Common myeloid progenitor, CD34-positive (primary cell): ENCODE data around the gene FAF1.

Experiments used
- CTCF ChIA-PET: fragments of 350-600 bp; sonication (Branson Sonifier 250); formaldehyde crosslinking; loops from one replicate; lab custom pipeline; 2021; ENCODE audit warnings: antibody characterized with exemption; lab: Charles Lee
- POLR2A ChIA-PET: fragments of 350-600 bp; sonication (Branson Sonifier 250); formaldehyde crosslinking; loops from one replicate; lab custom pipeline; 2021; ENCODE audit warnings: antibody characterized with exemption; lab: Charles Lee
- DNase-seq, 3 donors: peaks; one replicate each; pipeline versions ENCODE4 v3.0.0 to v3.0.0-alpha.2; 2013
- H3K27ac ChIP-seq, 2 experiments: 1 replicate in 1 of 2; 2 replicates in 1 of 2; pipeline ENCODE4 v1.7.0; 2013; ENCODE audit warnings: inconsistent platforms in 2 of 2, low read length in 2 of 2, mild to moderate bottlenecking in 2 of 2, low read depth in 1 of 2, moderate library complexity in 1 of 2; ENCODE audit not compliant: severe bottlenecking in 2 of 2, insufficient read depth in 1 of 2, poor library complexity in 1 of 2
- H3K27me3 ChIP-seq, 5 experiments: replicated peaks in 2 of 5; 1 replicate in 3 of 5; 2 replicates in 2 of 5; pipeline versions ENCODE4 v1.6.1 to v1.7.0; 2013; ENCODE audit warnings: low read length in 4 of 5, mild to moderate bottlenecking in 2 of 5, moderate library complexity in 2 of 5, inconsistent platforms in 1 of 5; ENCODE audit not compliant: insufficient read depth in 5 of 5, control insufficient read depth in 4 of 5
- H3K36me3 ChIP-seq, 4 experiments: 1 replicate in 2 of 4; 2 replicates in 2 of 4; pipeline versions ENCODE4 v1.6.1 to v1.7.0; 2013; ENCODE audit warnings: low read length in 3 of 4, control low read depth in 1 of 4, mild to moderate bottlenecking in 1 of 4; ENCODE audit not compliant: control insufficient read depth in 4 of 4, insufficient read depth in 4 of 4
- H3K4me1 ChIP-seq, 4 experiments: 1 replicate in 3 of 4; 2 replicates in 1 of 4; pipeline versions ENCODE4 v1.6.1 to v1.7.1; 2013; ENCODE audit warnings: low read length in 3 of 4, mild to moderate bottlenecking in 3 of 4, control low read depth in 1 of 4, inconsistent platforms in 1 of 4, moderate library complexity in 1 of 4; ENCODE audit not compliant: control insufficient read depth in 4 of 4, insufficient read depth in 4 of 4; ENCODE audit errors: control extremely low read depth in 1 of 4
- H3K4me3 ChIP-seq, 7 experiments: 1 replicate in 4 of 7; 2 replicates in 3 of 7; pipeline versions ENCODE4 v1.5.1 to v1.7.0; 2013; ENCODE audit warnings: mild to moderate bottlenecking in 7 of 7, low read length in 6 of 7, moderate library complexity in 6 of 7, inconsistent platforms in 2 of 7, low read depth in 2 of 7, control low read depth in 1 of 7; ENCODE audit not compliant: insufficient read depth in 4 of 7, control insufficient read depth in 1 of 7; ENCODE audit errors: extremely low read depth in 1 of 7
- H3K9me3 ChIP-seq, 5 experiments: 1 replicate in 4 of 5; 2 replicates in 1 of 5; pipeline versions ENCODE4 v1.6.1 to v1.7.1; 2013; ENCODE audit warnings: low read length in 4 of 5, mild to moderate bottlenecking in 2 of 5, inconsistent platforms in 1 of 5, low read depth in 1 of 5, moderate library complexity in 1 of 5; ENCODE audit not compliant: control insufficient read depth in 4 of 5, insufficient read depth in 2 of 5; ENCODE audit errors: control extremely low read depth in 1 of 5
- WGBS: methylation state at CpG from one replicate; pipeline ENCODE4 v1.1.5; 2013; ENCODE audit not compliant: insufficient coverage; 5-methylcytosine and 5-hydroxymethylcytosine counted together

FAF1 gene

GRCh38 chr1:50412813-50413476 is 547.1 kb downstream of the FAF1 start:
- Histone ChIP-seq H3K9me3 (peaks cover 0 to 22% (median 6%) of the 10 kb centered on the region in 5 experiments), H3K4me3 (no peak overlapping the region), H3K27ac (no peak overlapping the region), H3K27me3 (peaks cover 11 to 80% (median 27%) of the 10 kb centered on the region in 5 experiments), H3K36me3 (no peaks in the 10 kb centered on the region), H3K4me1 (peaks cover 0 to 18% (median 9%) of the 10 kb centered on the region in 4 experiments)
- CTCF ChIA-PET, result interaction anchor here (1.0 kb wide), 1 partner anchor 80 kb away, joined by 3 read pairs; no protein-coding TSS in a partner anchor
- WGBS, result 88% methylated on average over 1 of the region's 1 CpG
- DNase-seq, result no peak
- POLR2A ChIA-PET, result no interaction called here

GRCh38 chr1:50405814-50406213 is 554.3 kb downstream of the FAF1 start:
- Histone ChIP-seq H3K4me1 (no peaks in the 10 kb centered on the region), H3K9me3 (peaks cover 0 to 25% (median 2%) of the 10 kb centered on the region in 5 experiments), H3K27me3 (peaks cover 0 to 20% (median 4%) of the 10 kb centered on the region in 5 experiments), H3K27ac (no peak overlapping the region), H3K36me3 (no peaks in the 10 kb centered on the region), H3K4me3 (no peak overlapping the region)
- WGBS, result 100% methylated on average over 1 of the region's 4 CpGs
- ChIA-PET POLR2A (no interaction called here), CTCF (no interaction called here)
- no peak for DNase-seq

GRCh38 chr1:50393522-50394120 is 566.4 kb downstream of the FAF1 start:
- H3K4me3 ChIP-seq, result no peak overlapping the region
- peaks cover 0 to 8% (median 0%) of the 10 kb centered on the region in 5 experiments for H3K9me3 ChIP-seq
- H3K4me1 ChIP-seq, result no peaks in the 10 kb centered on the region
- H3K36me3 ChIP-seq, result no peaks in the 10 kb centered on the region
- H3K27ac ChIP-seq, result no peak overlapping the region
- no peak for DNase-seq
- POLR2A ChIA-PET, result no interaction called here
- 100% methylated on average over 1 of the region's 2 CpGs for WGBS
- H3K27me3 ChIP-seq, result peaks cover 0 to 2% (median 0%) of the 10 kb centered on the region in 5 experiments
- CTCF ChIA-PET, result interaction anchor here (0.6 kb wide), 2 partner anchors 338 to 1444 kb away, joined by 3 read pairs; no protein-coding TSS in a partner anchor
